ENCODE data around the gene FOXL3.
"Not testable (repeated sequence)": the region's sequence is repeated elsewhere in the genome, so short reads cannot be mapped to it uniquely, and the experiment has no call there.

Gene FOXL3

DNA sequence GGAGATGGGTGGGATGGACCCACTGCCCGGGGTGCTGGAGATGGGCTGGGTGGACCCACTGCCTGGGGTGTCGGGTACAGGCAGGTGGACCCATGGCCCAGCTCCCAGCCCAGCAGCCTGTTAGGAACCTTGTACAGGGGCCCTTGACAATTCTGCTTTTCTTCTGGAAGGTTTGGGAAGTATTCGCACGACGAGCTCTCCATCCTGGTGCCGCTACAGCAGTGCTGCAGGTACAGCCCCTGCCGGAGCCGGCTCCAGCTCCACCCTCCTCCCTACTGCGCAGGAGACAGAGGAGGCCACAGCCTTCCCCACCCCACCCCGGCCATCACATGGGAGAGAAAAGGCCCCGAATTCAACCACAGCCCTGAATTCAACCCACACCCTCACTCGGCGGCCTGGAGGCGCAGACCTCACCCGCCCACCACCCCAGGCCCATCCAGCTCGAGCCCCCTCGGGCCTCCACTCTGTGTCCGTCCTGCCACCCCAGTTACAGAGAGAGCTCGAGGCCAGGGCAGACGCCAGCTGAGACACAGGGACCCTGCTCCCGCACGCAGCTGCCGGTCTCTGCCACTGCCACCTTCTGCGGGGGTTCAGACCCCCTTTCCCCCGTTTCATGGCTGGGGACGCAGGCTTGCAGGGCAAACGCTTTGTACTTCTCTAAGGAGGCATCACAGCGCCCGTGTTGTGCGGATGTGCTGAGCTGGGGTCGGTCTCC, 31.3 kb upstream of the FOXL3 start:
- no peak for TF ChIP-seq EZH2 (IDR thresholded peaks at IDR 0.05)
- no peak for TF ChIP-seq POLR2AphosphoS5 (IDR thresholded peaks at IDR 0.05; ENCODE audit: borderline replicate concordance, low read depth, low read length)
- no peak for TF ChIP-seq FOXP2 (optimal IDR thresholded peaks at IDR 0.05; ENCODE audit: control extremely low read depth, extremely low read length, insufficient read depth)
- no peak for DNase-seq (ENCODE audit: low read depth, low spot score)
- Histone ChIP-seq H3K9me3 (ENCODE audit: low read depth, low read length) (no peaks in the 10 kb centered on the region), H3K9ac (ENCODE audit: insufficient read length) (no peak overlapping the region), H3K27ac (no peak overlapping the region), H3K36me3 (ENCODE audit: insufficient read depth, low read length) (no peaks in the 10 kb centered on the region), H3K4me3 (no peak overlapping the region)

- Histone ChIP-seq H3K4me3 (no peak overlapping the region), H3K36me3 (ENCODE audit: insufficient read depth, low read length) (no peaks in the 10 kb centered on the region), H3K9ac (ENCODE audit: insufficient read length) (no peak overlapping the region), H3K9me3 (ENCODE audit: low read depth, low read length) (no peaks in the 10 kb centered on the region), H3K27ac (no peak overlapping the region)
- no peak for TF ChIP-seq POLR2AphosphoS5 (IDR thresholded peaks at IDR 0.05; ENCODE audit: borderline replicate concordance, low read depth, low read length)
- no peak for TF ChIP-seq EZH2 (IDR thresholded peaks at IDR 0.05)
- TF ChIP-seq FOXP2 (optimal IDR thresholded peaks at IDR 0.05; ENCODE audit: control extremely low read depth, extremely low read length, insufficient read depth): no peak
- no peak for DNase-seq (ENCODE audit: low read depth, low spot score)
Measured at GRCh38 chr7:259191-259505, 30.8 kb upstream of the FOXL3 start.

DNA sequence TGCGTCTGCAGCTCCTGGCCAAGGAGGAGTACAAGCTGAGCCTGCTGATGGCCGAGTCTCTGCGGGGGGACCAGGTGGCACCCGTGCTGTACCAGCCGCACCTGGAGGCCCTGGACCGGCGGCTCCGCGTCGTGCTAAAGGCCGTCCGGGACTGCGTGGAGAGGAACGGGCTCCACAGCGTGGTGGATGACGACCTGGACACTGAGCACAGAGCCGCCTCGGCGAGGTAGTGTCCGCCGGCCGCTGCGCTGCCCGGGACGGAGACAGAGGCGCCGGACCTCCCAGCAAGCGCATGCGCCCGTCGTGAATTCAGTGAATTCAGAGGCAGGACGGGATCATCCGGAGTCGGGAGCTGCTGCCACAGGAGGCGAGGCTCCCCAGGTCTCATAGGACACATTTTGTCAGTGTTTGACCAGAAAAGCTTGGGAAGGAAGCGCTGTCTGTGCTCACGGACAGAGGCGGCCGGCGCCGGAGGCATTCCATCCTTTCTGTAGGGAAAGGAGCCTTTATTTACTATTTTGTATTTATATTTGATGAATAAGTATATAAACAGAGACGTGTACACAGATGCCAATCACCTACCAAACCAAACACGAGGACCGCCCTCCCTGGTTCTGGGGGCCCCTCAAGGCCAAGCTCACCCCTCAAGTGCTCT, 30.1 kb upstream of the FOXL3 start:
- DNase-seq (ENCODE audit: low read depth, low spot score): no peak
- TF ChIP-seq EZH2 (IDR thresholded peaks at IDR 0.05) (no peak), FOXP2 (optimal IDR thresholded peaks at IDR 0.05; ENCODE audit: control extremely low read depth, extremely low read length, insufficient read depth) (no peak), POLR2AphosphoS5 (IDR thresholded peaks at IDR 0.05; ENCODE audit: borderline replicate concordance, low read depth, low read length) (no peak)
- Histone ChIP-seq H3K27ac (no peak overlapping the region), H3K36me3 (ENCODE audit: insufficient read depth, low read length) (no peaks in the 10 kb centered on the region), H3K9me3 (ENCODE audit: low read depth, low read length) (no peaks in the 10 kb centered on the region), H3K4me3 (no peak overlapping the region), H3K9ac (ENCODE audit: insufficient read length) (no peak overlapping the region)

GRCh38 chr7:260441-261281, 29.3 kb upstream of the FOXL3 start:
- Histone ChIP-seq H3K27ac (no peak overlapping the region), H3K4me3 (no peak overlapping the region), H3K9ac (ENCODE audit: insufficient read length) (no peak overlapping the region), H3K9me3 (ENCODE audit: low read depth, low read length) (no peaks in the 10 kb centered on the region), H3K36me3 (ENCODE audit: insufficient read depth, low read length) (no peaks in the 10 kb centered on the region)
- TF ChIP-seq POLR2AphosphoS5 (IDR thresholded peaks at IDR 0.05; ENCODE audit: borderline replicate concordance, low read depth, low read length): no peak
- TF ChIP-seq EZH2 (IDR thresholded peaks at IDR 0.05): no peak
- TF ChIP-seq FOXP2 (optimal IDR thresholded peaks at IDR 0.05; ENCODE audit: control extremely low read depth, extremely low read length, insufficient read depth): no peak
- no peak for DNase-seq (ENCODE audit: low read depth, low spot score)

GRCh38 chr7:261341-262250, 28.4 kb upstream of the FOXL3 start:
- TF ChIP-seq EZH2 (IDR thresholded peaks at IDR 0.05) (no peak), FOXP2 (optimal IDR thresholded peaks at IDR 0.05; ENCODE audit: control extremely low read depth, extremely low read length, insufficient read depth) (no peak), POLR2AphosphoS5 (IDR thresholded peaks at IDR 0.05; ENCODE audit: borderline replicate concordance, low read depth, low read length) (no peak)
- Histone ChIP-seq H3K9me3 (ENCODE audit: low read depth, low read length) (no peaks in the 10 kb centered on the region), H3K4me3 (no peak overlapping the region), H3K36me3 (ENCODE audit: insufficient read depth, low read length) (no peaks in the 10 kb centered on the region), H3K9ac (ENCODE audit: insufficient read length) (no peak overlapping the region), H3K27ac (no peak overlapping the region)
- DNase-seq (ENCODE audit: low read depth, low spot score): no peak

GRCh38 chr7:262251-262572, 27.8 kb upstream of the FOXL3 start:
- no peak for DNase-seq (ENCODE audit: low read depth, low spot score)
- Histone ChIP-seq H3K27ac (no peak overlapping the region), H3K9me3 (ENCODE audit: low read depth, low read length) (no peaks in the 10 kb centered on the region), H3K9ac (ENCODE audit: insufficient read length) (no peak overlapping the region), H3K36me3 (ENCODE audit: insufficient read depth, low read length) (no peaks in the 10 kb centered on the region), H3K4me3 (no peak overlapping the region)
- TF ChIP-seq EZH2 (IDR thresholded peaks at IDR 0.05) (no peak), POLR2AphosphoS5 (IDR thresholded peaks at IDR 0.05; ENCODE audit: borderline replicate concordance, low read depth, low read length) (no peak), FOXP2 (optimal IDR thresholded peaks at IDR 0.05; ENCODE audit: control extremely low read depth, extremely low read length, insufficient read depth) (no peak)

DNA sequence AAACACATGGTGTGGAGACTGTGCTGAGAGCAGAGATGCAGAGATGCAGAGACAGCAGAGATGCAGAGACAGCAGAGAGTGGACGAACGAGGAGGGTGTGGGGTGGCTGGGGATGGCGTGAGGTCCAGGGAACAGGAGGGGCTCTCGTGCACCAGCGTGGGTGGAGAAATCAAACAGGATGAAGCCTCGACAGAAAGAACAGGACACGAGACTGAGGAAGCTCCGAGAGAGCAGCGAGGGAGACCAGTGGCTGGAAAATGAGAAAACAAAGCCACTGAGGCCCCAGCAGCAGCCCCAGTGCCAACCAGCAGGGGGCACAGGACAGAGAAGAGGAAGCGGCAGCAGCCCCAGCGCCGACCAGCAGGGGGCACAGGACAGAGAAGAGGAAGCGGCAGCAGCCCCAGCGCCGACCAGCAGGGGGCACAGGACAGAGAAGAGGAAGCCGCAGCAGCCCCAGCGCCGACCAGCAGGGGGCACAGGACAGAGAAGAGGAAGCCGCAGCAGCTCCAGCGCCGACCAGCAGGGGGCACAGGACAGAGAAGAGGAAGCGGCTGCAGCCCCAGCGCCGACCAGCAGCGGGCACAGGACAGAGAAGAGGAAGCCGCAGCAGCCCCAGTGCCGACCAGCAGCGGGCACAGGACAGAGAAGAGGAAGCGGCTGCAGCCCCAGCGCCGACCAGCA, 27.2 kb upstream of the FOXL3 start:
- H3K9me3 ChIP-seq (ENCODE audit: low read depth, low read length); H3K9ac ChIP-seq (ENCODE audit: insufficient read length); DNase-seq (ENCODE audit: low read depth, low spot score); H3K4me3 ChIP-seq; H3K27ac ChIP-seq; H3K36me3 ChIP-seq (ENCODE audit: insufficient read depth, low read length): not testable (repeated sequence)

GRCh38 chr7:263483-264351, 26.3 kb upstream of the FOXL3 start:
- not testable (repeated sequence) for DNase-seq (ENCODE audit: low read depth, low spot score); H3K9me3 ChIP-seq (ENCODE audit: low read depth, low read length)

More at GRCh38 chr7:263483-264351, 26.3 kb upstream of the FOXL3 start:
- H3K36me3 ChIP-seq (ENCODE audit: insufficient read depth, low read length); H3K4me3 ChIP-seq; H3K9ac ChIP-seq (ENCODE audit: insufficient read length); H3K27ac ChIP-seq: not testable (repeated sequence)
